HG03439 (cell line): ENCODE results near the gene LRRC32.

Experiments
- ATAC-seq: cut with Tn5 transposase; IDR thresholded peaks from one replicate; pipeline ENCODE4 v1.9.1; 2021; ENCODE audit warnings: mild to moderate bottlenecking, moderate library complexity; ENCODE audit not compliant: unreplicated experiment

LRRC32 gene, protein sequence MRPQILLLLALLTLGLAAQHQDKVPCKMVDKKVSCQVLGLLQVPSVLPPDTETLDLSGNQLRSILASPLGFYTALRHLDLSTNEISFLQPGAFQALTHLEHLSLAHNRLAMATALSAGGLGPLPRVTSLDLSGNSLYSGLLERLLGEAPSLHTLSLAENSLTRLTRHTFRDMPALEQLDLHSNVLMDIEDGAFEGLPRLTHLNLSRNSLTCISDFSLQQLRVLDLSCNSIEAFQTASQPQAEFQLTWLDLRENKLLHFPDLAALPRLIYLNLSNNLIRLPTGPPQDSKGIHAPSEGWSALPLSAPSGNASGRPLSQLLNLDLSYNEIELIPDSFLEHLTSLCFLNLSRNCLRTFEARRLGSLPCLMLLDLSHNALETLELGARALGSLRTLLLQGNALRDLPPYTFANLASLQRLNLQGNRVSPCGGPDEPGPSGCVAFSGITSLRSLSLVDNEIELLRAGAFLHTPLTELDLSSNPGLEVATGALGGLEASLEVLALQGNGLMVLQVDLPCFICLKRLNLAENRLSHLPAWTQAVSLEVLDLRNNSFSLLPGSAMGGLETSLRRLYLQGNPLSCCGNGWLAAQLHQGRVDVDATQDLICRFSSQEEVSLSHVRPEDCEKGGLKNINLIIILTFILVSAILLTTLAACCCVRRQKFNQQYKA

DNA sequence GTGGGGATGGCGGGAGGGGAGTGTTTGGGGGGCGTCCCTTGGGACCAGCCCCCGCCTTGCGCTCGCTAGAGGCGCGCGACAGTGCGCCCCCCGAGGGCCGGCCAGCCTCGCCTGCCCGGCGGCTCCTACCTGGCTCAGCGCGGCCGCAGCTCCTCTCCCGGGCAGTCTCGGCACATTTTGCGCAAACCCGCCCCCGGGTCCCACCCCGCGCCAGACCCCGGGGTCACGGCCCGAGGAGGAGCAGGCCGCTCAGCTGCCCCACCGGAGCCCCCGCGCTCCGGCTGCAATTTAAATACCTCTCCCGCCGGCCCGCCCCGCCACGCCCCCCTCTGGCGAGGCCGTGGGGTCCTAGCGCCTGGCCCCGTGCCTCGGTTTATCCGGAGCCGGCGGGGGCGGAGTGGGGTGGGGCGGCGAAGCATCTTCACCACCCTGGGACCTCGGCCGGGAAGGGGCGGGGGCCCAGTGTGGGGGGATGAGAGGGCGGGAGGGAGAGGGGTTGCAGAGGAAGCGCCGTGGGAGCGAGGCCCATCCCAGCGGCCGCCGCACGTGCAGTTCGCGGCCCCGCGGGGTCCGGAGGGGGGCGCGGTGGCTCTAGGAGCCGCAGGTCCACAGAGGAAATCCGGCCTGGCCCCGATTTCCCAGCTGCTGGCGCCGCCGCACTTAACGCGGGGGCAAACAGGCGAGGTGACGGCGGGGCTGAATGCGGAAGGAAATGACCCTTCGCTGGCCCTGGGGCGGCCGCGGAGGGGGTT is at the start of gene LRRC32:
Gene LRRC32, minus strand, starts transcription at position 263 of the 752 bp plus-strand sequence. CDS start 4,793 bp downstream, outside the sequence.
- no peak for ATAC-seq

DNA sequence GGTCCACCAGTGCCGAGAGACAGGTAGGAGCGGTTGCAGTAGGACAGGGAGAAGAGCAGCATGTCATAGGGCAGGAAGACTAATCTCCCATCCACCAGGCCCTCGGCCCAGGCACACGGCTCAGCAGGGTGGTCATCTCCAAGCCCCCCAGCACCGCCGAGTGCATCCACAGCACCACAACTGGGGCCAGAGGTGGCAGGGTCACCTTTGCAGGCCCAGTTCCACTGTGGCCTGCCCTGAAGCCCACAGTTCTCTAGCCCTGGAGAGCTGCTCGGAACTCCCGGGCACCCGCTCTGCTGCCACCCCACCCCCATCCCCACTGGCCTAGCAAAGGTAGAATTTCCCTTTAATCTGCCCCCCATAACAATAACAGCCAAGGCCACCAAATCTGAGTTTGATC is 49.1 kb upstream of the LRRC32 start:
- ATAC-seq: no peak

DNA sequence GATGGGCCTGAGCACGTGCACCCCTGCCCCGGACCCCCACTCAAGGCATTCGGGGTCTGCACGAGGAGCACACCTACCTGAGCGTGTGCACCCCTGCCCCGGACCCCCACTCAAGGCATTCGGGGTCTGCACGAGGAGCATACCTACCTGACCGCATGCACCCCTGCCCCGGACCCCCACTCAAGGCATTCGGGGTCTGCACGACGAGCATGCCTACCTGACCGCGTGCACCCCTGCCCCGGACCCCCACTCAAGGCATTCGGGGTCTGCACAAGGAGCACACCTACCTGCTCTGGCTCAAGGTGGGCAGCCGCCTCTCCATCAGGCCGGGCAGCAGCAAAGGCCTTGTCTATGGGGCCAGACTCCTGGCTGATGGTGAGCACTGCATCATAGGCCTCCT is 48.7 kb upstream of the LRRC32 start:
- ATAC-seq: no peak

DNA sequence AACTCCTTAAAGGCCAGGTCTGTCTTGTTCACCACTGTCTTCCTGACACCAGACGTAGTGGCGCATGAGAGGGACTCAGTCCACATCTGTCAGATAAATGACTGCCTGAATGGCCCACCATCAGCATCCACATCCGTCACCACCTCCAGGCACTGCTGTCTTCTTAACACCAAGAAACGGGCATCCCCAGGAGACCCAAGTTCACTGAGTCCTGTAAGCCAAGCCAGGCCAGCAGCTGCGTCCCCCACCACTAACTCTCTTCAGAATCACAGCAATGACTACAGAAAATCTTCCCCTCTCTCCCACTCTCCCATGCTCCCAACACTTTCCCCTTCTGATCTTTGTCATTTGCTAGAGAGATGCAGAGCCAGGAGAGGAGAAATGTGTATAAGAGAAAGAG is 47.3 kb upstream of the LRRC32 start:
- ATAC-seq: no peak

DNA sequence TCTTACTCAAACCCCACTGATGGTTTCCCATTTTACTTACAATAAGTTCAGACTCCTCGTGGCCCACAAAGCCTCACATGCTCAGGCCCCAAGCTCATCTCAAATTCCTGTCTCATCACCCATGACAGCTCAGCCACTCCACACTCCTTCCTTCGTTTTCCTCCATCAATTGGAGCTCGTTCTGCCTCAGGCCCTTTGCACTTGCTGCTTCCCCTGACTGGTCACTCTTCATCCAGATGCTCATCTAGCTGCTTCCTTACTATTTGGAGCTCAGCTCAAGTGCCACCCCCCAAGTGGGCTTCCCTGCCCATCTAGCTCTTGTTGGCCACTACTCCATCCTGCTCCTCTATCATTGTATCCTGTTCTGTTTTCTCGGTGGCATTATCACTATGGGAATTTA is 46.8 kb upstream of the LRRC32 start:
- ATAC-seq: no peak

DNA sequence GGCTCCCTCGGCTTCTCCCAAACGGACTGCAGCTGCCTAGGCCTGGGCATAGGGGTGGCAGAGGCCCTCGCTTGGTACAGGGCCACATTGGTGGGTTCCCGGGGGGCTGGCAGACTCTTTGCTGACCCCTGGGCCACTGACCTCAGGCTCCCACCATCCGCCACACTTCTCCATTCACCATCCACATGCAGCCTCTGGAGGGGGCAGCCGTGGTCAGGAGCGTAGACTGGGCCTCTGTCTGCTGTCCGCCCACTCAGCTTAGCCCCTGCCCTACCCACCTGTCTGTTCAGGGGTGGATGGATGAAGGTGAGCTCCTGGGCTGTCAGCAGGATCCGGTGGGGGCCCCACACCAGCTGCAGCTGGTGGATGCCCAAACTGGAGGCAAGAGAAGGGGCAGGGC is 45.7 kb upstream of the LRRC32 start:
- ATAC-seq: no peak

DNA sequence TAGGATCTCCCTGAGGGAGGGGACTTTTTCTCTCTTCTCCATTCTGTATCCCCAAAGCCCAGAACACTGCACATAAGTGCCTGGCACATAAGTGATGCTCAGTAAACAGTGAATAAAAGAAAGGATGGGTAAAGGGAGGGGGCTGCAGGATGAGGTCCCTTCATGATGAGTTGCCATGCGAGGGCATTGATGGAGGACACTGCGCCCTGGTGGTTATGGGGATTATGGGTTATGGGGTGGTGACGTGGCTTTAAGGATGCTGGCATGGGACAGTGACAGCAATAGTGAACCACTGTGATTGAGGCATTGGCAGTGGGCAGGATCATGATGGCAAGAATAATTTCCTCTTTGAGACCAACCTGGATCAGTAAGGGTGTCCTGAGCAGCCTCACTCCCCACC is 43.9 kb upstream of the LRRC32 start:
- no peak for ATAC-seq

DNA sequence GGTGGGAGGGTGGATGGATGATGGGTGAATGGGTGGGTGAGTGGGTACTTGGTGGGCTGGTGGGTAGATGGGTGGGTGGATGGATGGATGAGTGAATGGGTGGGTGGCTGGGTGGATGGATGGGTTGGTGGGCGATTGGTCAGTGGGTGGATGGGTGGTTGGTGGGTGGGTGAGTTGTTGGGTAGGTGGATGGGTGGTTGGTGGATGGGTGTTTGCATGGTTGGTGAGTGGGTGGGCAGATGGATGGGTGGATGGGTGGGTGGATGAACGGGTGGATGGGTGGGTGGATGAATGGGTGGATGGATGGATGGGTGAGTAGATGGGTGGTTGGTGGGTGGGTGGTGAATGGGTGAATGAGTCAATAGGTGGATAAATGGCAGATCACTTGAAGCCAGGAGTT is 43.0 kb upstream of the LRRC32 start:
- ATAC-seq: no peak

DNA sequence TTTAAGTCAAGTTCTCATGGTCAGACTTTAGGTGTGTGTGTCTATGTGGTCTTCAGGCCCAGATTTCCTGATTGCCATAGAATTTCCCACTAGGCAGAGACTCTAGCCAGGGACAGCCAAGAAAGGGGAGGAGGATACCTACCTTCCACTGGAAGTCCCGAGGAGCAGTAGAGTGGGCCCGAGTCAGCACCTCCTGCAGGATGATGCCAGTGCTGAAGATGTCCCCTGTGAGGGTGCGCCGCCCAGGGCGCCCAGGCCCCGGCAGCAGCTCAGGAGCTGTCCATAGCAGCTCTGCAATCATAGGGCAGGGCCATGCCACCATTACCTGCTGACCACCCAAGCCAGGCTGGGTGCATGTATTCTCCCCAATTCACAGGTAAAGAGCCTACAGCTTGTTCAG is 41.6 kb upstream of the LRRC32 start:
- no peak for ATAC-seq

DNA sequence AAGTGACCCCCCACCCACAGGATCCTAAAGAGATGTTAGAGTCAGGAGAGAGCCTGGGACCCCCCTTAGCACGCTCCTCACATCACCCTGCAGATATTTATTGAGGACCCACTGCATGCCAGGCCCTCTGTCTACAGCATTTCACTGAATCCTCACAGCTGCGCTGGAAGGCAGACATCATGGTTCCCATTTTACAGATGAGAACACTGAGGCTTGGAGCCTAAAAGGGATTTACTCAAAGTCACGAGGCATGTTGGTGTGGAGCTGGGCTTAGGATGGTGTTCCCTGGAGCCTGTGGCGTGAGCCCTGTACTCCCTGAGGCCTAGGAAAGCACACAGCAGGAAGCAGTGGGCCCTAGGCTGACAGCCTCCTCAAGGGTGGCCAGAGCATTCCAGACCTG is 39.2 kb upstream of the LRRC32 start:
- ATAC-seq: no peak

DNA sequence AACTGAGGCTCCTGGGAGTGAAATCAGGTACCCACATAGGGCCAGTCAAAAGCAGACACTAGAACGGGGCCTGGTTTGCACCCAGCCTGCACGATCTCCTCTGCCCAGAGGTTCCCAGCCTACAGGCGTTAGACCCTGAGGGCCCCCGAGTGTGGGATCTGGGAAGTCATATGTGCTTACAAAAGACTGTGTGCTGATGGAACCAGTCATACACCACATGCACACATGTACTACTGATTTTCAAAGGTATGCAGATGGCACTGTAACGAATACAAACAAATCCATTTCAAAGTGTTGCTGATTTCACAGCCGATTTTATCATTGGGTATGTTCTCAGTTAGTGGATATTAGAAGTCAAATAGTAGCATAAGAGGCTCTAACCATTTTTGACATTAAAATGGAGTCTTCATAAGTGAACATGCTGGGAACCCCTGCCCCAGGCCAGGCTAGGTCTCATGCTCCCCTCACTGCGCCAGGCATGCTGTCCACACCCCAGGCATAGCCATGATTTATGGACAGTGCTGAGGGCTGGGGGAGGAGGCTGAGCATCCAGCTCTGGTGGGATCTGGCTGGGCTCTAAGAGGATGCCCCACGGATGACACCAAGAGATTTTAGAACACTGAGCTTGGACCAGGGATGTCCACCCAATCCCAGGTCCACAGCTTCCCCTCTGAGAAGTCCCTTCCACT is 38.6 kb upstream of the LRRC32 start:
- ATAC-seq: no peak

DNA sequence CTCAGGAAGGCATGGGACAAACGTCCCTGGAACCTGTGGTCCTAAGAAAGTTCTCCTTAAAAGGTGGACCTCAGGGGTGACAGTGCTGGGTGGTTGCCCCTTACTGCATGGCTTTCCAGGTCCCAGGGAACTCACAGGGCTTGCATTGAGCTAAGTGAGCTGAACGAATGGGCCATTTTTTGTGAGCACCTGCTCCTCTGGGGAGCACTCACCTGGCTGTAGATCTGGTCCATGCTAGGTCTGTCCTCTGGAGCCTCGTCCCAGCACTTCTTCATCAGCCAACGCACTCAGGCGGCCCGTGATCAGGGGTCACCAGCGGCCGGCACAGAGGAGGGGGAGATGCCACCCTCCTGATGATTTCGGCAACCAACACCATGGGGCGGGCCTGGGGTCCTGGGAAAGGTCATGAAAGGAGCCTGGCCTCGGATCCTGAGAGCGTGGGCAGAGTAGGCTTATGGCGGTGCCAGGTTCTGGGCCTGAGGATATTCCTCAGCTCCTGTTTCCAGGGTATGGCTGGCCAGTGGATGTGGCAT is 36.8 kb upstream of the LRRC32 start:
- no peak for ATAC-seq

DNA sequence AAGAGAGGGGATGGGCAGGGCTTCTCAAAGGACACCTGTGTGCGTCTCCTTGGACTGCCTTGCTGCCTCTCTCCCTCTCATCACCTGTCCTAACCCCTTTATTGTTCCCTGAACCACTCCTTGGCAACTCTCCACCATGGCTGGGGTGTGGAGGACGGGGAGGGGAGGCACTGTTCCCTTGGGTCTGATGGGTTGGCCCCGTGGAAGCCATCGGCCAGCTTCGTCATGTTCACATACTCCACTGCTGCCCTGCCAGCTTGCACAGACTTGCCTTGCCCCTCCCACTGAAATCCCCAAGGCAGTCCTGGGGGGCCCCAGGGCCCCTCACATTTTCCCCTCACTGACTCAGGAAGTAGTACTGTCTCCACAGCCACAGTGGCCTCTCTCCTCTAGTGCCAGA is 36.1 kb upstream of the LRRC32 start:
- ATAC-seq: no peak

DNA sequence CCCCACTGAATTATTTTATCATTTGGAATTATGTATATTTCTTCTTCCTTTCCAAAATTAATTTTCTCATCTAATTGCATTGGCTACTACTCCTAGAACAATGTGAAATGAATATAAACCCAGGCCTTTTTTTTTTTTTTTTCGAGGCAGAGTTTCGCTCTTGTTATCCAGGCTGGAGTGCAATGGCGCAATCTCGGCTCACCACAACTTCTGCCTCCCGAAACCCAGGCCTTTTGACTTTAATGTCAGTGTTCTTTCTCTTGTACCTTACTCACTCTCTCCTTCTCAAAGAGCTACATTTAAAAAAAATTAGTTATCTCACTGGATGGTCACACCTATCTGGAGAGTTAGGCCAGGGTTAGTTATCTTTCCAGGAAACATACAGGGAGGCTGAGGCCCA is 35.3 kb upstream of the LRRC32 start:
- no peak for ATAC-seq

DNA sequence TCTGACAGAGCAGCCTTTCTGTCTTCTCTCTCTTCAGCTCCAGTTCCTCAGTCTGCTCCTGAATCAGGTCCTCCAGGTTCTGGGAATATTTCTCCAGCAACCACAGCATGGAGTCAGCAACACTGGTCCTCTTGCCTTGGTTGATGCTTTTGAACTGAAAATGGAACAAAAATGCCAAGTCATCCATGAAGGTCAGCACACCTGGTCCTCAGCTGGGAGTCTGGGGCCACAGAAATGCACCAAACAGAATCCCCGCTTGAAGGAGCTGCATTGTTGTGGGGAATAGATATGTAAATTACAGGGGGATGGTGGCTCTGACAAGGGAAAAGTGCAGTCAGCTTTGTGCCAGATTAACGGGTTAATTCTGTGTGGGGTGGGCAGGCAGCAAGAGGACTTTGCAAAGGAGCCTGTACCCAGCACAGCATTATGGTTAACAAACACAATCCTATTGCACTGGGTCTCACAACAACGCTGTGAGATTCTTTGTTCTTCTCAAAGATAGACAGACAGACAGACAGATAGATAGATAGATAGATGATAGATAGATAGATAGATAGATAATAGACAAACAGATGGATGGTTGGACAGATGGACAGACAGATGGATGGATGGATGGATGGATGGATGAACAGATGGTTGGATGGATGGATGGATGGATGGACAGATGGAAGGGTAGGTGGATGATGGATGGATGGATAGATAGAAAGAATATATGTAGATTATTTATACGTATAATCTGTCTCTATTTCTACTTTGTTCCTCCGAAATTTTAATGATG is 33.8 kb upstream of the LRRC32 start:
- ATAC-seq: no peak

DNA sequence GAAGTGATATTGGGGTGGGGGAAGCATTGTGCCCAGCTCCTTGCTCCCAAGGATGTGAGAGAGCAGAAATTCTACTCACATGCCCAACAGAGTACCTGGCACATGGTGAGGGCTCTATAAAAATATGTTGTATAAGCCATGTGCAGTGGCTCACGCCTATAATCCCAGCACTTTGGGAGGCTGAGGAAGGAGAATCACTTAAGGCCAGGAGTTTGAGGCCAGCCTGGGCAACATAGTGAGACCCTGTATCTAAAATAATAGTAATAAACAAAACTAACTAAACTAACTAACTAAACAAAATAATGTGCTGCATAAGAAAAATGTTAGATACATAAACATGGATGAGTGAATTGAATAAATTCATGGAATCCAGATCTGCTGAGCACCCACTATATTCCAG is 33.2 kb upstream of the LRRC32 start:
- no peak for ATAC-seq

DNA sequence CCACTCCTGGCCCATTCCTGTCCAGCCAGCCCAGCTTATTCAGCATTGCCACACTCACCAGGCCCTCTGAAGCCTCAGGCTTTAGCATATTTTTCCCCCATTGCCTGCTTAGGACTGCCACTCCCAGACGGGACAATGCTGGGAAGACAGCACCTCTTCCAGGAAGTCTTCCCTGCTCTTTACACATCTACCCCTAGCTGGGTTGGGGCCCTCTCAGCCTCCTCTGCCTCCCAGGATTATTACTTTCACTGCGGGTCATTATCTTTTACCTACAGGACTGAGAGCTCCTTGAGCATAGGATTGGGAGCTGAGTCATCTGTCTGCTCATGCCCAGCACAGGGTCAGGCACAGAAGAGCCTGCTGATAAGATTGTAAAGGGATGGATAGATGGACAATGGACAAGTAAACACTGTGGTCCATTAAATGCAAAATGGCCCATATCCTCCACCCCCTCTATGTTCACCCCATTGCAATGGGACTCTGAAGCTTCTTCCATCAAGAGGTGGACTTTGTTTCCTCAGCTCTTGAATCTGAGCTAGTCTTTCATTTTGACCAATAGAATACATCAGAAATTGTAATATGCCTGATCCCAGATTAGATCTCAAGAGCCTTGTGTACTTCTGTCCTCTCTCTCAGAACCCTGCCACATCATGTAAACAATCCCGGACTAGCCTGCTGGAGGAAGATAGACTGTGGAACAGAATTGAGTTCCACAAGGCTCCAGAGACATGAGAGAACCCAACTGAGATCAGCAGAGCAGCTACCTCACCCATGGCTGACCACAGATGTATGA is 32.0 kb upstream of the LRRC32 start:
- ATAC-seq: no peak

DNA sequence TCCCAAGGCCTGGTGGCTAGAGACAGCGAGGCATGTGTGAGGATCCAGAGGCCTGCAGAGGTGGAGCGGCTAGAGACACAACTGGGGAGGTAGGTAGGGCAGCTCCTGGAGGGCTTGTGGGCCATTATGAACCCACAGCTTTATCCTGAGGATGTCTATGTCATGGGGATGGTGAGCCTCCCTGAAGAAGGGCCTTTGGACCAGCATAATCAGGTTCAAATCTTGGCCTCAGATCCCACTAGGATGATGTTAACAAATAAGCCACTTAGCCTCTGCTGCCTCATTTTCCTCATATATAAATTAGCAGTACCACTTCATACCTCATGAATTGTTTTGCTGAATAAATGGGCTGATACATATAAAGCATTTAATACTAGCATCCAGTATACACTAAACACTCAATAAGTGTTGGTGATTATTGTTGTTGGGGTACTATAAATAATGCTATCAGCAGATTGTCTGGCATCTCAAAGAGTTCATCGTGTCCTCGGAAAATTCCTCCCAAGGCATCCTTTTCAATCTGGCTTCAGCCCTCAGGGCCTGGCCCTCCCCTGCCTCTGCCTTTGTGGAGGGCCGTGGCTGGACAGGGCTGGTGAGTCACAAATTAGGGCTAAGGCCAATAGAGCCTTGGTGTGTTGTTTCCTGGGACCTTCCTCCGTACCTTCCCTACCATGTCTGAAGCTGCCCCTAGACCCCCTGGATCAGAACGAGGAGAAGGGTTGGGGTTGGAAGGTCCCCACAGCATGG is 30.9 kb upstream of the LRRC32 start:
- no peak for ATAC-seq
